Measurements from ENCODE around the gene SLC7A5.
A peak's percentile ranks its signal among the peaks of the same experiment; 100 is the strongest.
"Not testable (repeated sequence)": the region's sequence is repeated elsewhere in the genome, so short reads cannot be mapped to it uniquely, and the experiment has no call there.

SLC7A5 gene

GRCh38 chr16:87789437-87790291 lies 79.6 kb downstream of the SLC7A5 start:
- DNase-seq: no peak

GRCh38 chr16:87788730-87789436 lies 80.4 kb downstream of the SLC7A5 start:
- not testable (repeated sequence) for DNase-seq

- not testable (repeated sequence) for DNase-seq
Measured at GRCh38 chr16:87787451-87788091, 81.7 kb downstream of the SLC7A5 start.

GRCh38 chr16:87784812-87785211 lies 84.5 kb downstream of the SLC7A5 start:
- no peak for DNase-seq

DNA sequence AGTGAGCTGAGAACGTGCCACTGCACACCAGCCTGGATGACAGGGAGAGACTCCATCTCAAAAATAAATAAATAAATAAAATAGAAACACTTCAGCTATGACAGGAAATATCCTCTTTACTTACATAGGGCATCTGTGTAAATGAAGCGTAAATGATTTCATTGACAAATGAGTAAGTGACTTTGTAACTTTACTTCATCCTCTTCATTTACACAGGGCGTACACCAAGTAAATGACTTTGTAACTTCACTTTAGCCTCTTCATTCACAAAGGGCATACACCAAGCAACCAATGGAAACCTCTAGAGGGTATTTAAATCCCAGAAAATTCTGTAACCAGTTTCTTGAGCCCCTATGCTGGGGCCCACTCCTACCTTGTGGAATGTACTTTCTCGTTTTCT lies 87.3 kb downstream of the SLC7A5 start:
- no peak for DNase-seq

GRCh38 chr16:87780385-87780989 lies 88.8 kb downstream of the SLC7A5 start:
- DNase-seq: peak; percentile 52

Data from NCI-H1092 treated with DMSO at 0.1 percent for 48 hours (cell line).